HEK293T (cell line): Measurements from ENCODE around the gene NKG7.

Experiments used
- CTCF ChIA-PET: fragments of 350-600 bp; formaldehyde crosslinking; extraction: SDS; loops from one replicate; lab custom pipeline; 2021; ENCODE audit warnings: antibody characterized with exemption, inconsistent platforms; lab: Yijun Ruan, JAX
- POLR2A ChIA-PET: fragments of 350-600 bp; formaldehyde crosslinking; extraction: SDS; loops from one replicate; lab custom pipeline; 2020; ENCODE audit warnings: antibody characterized with exemption, inconsistent platforms; lab: Yijun Ruan, JAX
- DNase-seq: peaks from one replicate; pipeline ENCODE4 v3.0.0; 2012; ENCODE audit warnings: mixed read lengths; ENCODE audit errors: extremely low spot score
- ARNT ChIP-seq: fragments of 450-650 bp; IDR thresholded peaks from 2 replicates; pipeline ENCODE4 v1.6.1; 2017; ENCODE audit warnings: mild to moderate bottlenecking
- BHLHE40 ChIP-seq: fragments of 450-650 bp; IDR thresholded peaks from 2 replicates; pipeline ENCODE4 v1.6.1; 2016; ENCODE audit warnings: mild to moderate bottlenecking, moderate library complexity, borderline replicate concordance
- CTBP1 ChIP-seq: fragments of 450-650 bp; IDR thresholded peaks from 2 replicates; pipeline ENCODE4 v1.6.1; 2016; ENCODE audit warnings: borderline replicate concordance
- ELF4 ChIP-seq: fragments of 450-650 bp; IDR thresholded peaks from 2 replicates; pipeline ENCODE4 v1.6.1; 2017; ENCODE audit warnings: antibody characterized with exemption
- FOXA1 ChIP-seq: fragments of 450-650 bp; IDR thresholded peaks from 2 replicates; pipeline ENCODE4 v1.6.1; 2016; ENCODE audit warnings: mild to moderate bottlenecking
- FOXK2 ChIP-seq: fragments of 450-650 bp; IDR thresholded peaks from 2 replicates; pipeline ENCODE4 v1.6.1; 2016; ENCODE audit warnings: mild to moderate bottlenecking
- FOXM1 ChIP-seq: fragments of 450-650 bp; IDR thresholded peaks from 2 replicates; pipeline ENCODE4 v1.6.1; 2017; ENCODE audit warnings: mild to moderate bottlenecking, borderline replicate concordance
- HDGF ChIP-seq: fragments of 450-650 bp; IDR thresholded peaks from 2 replicates; pipeline ENCODE4 v1.6.1; 2017; ENCODE audit warnings: antibody characterized with exemption, borderline replicate concordance
- L3MBTL2 ChIP-seq: fragments of 450-650 bp; conservative IDR thresholded peaks from 2 replicates; pipeline ENCODE4 v1.6.1; 2016; ENCODE audit warnings: mild to moderate bottlenecking
- LEF1 ChIP-seq: fragments of 450-650 bp; IDR thresholded peaks from 2 replicates; pipeline ENCODE4 v1.6.1; 2017; ENCODE audit warnings: mild to moderate bottlenecking, borderline replicate concordance
- NFRKB ChIP-seq: fragments of 450-650 bp; IDR thresholded peaks from 2 replicates; pipeline ENCODE4 v1.6.1; 2016; ENCODE audit warnings: mild to moderate bottlenecking, moderate library complexity
- PKNOX1 ChIP-seq: fragments of 450-650 bp; IDR thresholded peaks from 2 replicates; pipeline ENCODE4 v1.6.1; 2016
- SP1 ChIP-seq: fragments of 450-650 bp; IDR thresholded peaks from 2 replicates; pipeline ENCODE4 v1.6.1; 2017
- SUZ12 ChIP-seq: fragments of 450-650 bp; IDR thresholded peaks from 2 replicates; pipeline ENCODE4 v1.6.1; 2016; ENCODE audit warnings: mild to moderate bottlenecking
- TARDBP ChIP-seq: fragments of 450-650 bp; IDR thresholded peaks from 2 replicates; pipeline ENCODE4 v1.6.1; 2016
- ZNF384 ChIP-seq: fragments of 450-650 bp; IDR thresholded peaks from 2 replicates; pipeline ENCODE4 v1.6.1; 2016

Gene NKG7

GRCh38 chr19:51382004-51382403 is 9.6 kb upstream of the NKG7 start:
- DNase-seq: no peak
- ChIA-PET POLR2A (interaction anchor here (1.3 kb wide), 1 partner anchor 16 kb away, joined by 3 read pairs; no protein-coding TSS in a partner anchor), CTCF (no interaction called here)
- TF ChIP-seq ZNF384 (no peak), ELF4 (no peak), TARDBP (no peak), FOXA1 (no peak), CTBP1 (no peak), SP1 (no peak), PKNOX1 (no peak), BHLHE40 (no peak), NFRKB (no peak), L3MBTL2 (no peak), HDGF (no peak), SUZ12 (no peak), FOXK2 (no peak), ARNT (no peak), LEF1 (no peak), FOXM1 (no peak)

- POLR2A ChIA-PET: no interaction called here
- no peak for DNase-seq
- CTCF ChIA-PET: no interaction called here
- TF ChIP-seq SUZ12 (no peak), NFRKB (no peak), FOXA1 (no peak), L3MBTL2 (no peak), FOXM1 (no peak), HDGF (no peak), TARDBP (no peak), ELF4 (no peak), FOXK2 (no peak), ARNT (no peak), PKNOX1 (no peak), ZNF384 (no peak), CTBP1 (no peak), SP1 (no peak), BHLHE40 (no peak), LEF1 (no peak)
Measured at GRCh38 chr19:51380379-51380778, 7.9 kb upstream of the NKG7 start.

- ChIA-PET POLR2A (interaction anchor here (0.8 to 1.4 kb wide), 2 partner anchors 10 to 17 kb away, joined by 3 read pairs; no protein-coding TSS in a partner anchor), CTCF (no interaction called here)
- DNase-seq: no peak
- TF ChIP-seq BHLHE40 (no peak), HDGF (no peak), FOXK2 (no peak), PKNOX1 (no peak), SP1 (no peak)
Measured at GRCh38 chr19:51377422-51377821, 5.0 kb upstream of the NKG7 start.

- no peak for DNase-seq
- ChIA-PET POLR2A (no interaction called here), CTCF (no interaction called here)
Measured at GRCh38 chr19:51375504-51376221, 3.2 kb upstream of the NKG7 start.

More at GRCh38 chr19:51375504-51376221, 3.2 kb upstream of the NKG7 start:
- no peak for TF ChIP-seq CTBP1
- TF ChIP-seq ARNT: no peak
- no peak for TF ChIP-seq FOXK2
- TF ChIP-seq BHLHE40: no peak
- TF ChIP-seq HDGF: no peak
- no peak for TF ChIP-seq ELF4
- TF ChIP-seq NFRKB: no peak
- TF ChIP-seq SP1: no peak
- no peak for TF ChIP-seq TARDBP
- TF ChIP-seq SUZ12: no peak
- TF ChIP-seq L3MBTL2: no peak
- no peak for TF ChIP-seq FOXA1
- TF ChIP-seq ZNF384: no peak
- no peak for TF ChIP-seq LEF1
- TF ChIP-seq PKNOX1: no peak
- no peak for TF ChIP-seq FOXM1
